ENCODE data around the gene NKIRAS2.

Gene NKIRAS2

GRCh38 chr17:41977991-41978390 lies 41.9 kb upstream of the NKIRAS2 start:
- no peaks in the 10 kb centered on the region for H3K9me3 ChIP-seq (ENCODE audit: control insufficient read depth, insufficient read depth, low read length)
- WGBS (ENCODE audit: insufficient coverage, insufficient read length): no CpG with 5 or more reads among the region's 4 CpGs
- no peak for DNase-seq (ENCODE audit: low read depth, low spot score)
- peaks cover 53% of the 10 kb centered on the region for H3K36me3 ChIP-seq (ENCODE audit: control insufficient read depth, insufficient read depth, low read length)
- H3K27me3 ChIP-seq (ENCODE audit: control insufficient read depth, insufficient read depth, low read length): no peaks in the 10 kb centered on the region
- no peak overlapping the region for H3K4me3 ChIP-seq (ENCODE audit: low read length)
- no peaks in the 10 kb centered on the region for H3K4me1 ChIP-seq (ENCODE audit: control insufficient read depth, insufficient read depth, low read length)
- H3K27ac ChIP-seq (ENCODE audit: low read length): no peak overlapping the region

GRCh38 chr17:41982026-41982760 lies 37.7 kb upstream of the NKIRAS2 start:
- peaks cover 33% of the 10 kb centered on the region; the same call in 1 of the 2 replicates for H3K36me3 ChIP-seq (ENCODE audit: control insufficient read depth, insufficient read depth, low read length)
- WGBS (ENCODE audit: insufficient coverage, insufficient read length): no CpG with 5 or more reads among the region's 14 CpGs
- no peaks in the 10 kb centered on the region for H3K4me1 ChIP-seq (ENCODE audit: control insufficient read depth, insufficient read depth, low read length)

GRCh38 chr17:41984454-41984853 lies 35.4 kb upstream of the NKIRAS2 start:
- Histone ChIP-seq H3K36me3 (ENCODE audit: control insufficient read depth, insufficient read depth, low read length) (peaks cover 35% of the 10 kb centered on the region; the same call in 1 of the 2 replicates), H3K9me3 (ENCODE audit: control insufficient read depth, insufficient read depth, low read length) (no peaks in the 10 kb centered on the region), H3K4me1 (ENCODE audit: control insufficient read depth, insufficient read depth, low read length) (no peaks in the 10 kb centered on the region), H3K4me3 (ENCODE audit: low read length) (no peak overlapping the region), H3K27me3 (ENCODE audit: control insufficient read depth, insufficient read depth, low read length) (no peaks in the 10 kb centered on the region), H3K27ac (ENCODE audit: low read length) (no peak overlapping the region)
- no CpG with 5 or more reads among the region's 8 CpGs for WGBS (ENCODE audit: insufficient coverage, insufficient read length)
- no peak for DNase-seq (ENCODE audit: low read depth, low spot score)

More at GRCh38 chr17:41982026-41982760, 37.7 kb upstream of the NKIRAS2 start:
- no peak overlapping the region for H3K4me3 ChIP-seq (ENCODE audit: low read length)
- H3K9me3 ChIP-seq (ENCODE audit: control insufficient read depth, insufficient read depth, low read length): no peaks in the 10 kb centered on the region
- H3K27me3 ChIP-seq (ENCODE audit: control insufficient read depth, insufficient read depth, low read length): no peaks in the 10 kb centered on the region
- H3K27ac ChIP-seq (ENCODE audit: low read length): no peak overlapping the region
- no peak for DNase-seq (ENCODE audit: low read depth, low spot score)

GRCh38 chr17:41985919-41986318 lies 34.0 kb upstream of the NKIRAS2 start:
- H3K4me3 ChIP-seq (ENCODE audit: low read length): no peak overlapping the region
- no peak for DNase-seq (ENCODE audit: low read depth, low spot score)
- no CpG with 5 or more reads among the region's 8 CpGs for WGBS (ENCODE audit: insufficient coverage, insufficient read length)
- no peaks in the 10 kb centered on the region for H3K9me3 ChIP-seq (ENCODE audit: control insufficient read depth, insufficient read depth, low read length)
- no peak overlapping the region for H3K27ac ChIP-seq (ENCODE audit: low read length)
- H3K4me1 ChIP-seq (ENCODE audit: control insufficient read depth, insufficient read depth, low read length): no peaks in the 10 kb centered on the region
- no peaks in the 10 kb centered on the region for H3K27me3 ChIP-seq (ENCODE audit: control insufficient read depth, insufficient read depth, low read length)
- peaks cover 36% of the 10 kb centered on the region; the same call in 1 of the 2 replicates for H3K36me3 ChIP-seq (ENCODE audit: control insufficient read depth, insufficient read depth, low read length)

GRCh38 chr17:41986634-41987033 lies 33.3 kb upstream of the NKIRAS2 start:
- Histone ChIP-seq H3K9me3 (ENCODE audit: control insufficient read depth, insufficient read depth, low read length) (no peaks in the 10 kb centered on the region), H3K27ac (ENCODE audit: low read length) (no peak overlapping the region), H3K36me3 (ENCODE audit: control insufficient read depth, insufficient read depth, low read length) (peaks cover 34% of the 10 kb centered on the region; the same call in 1 of the 2 replicates), H3K4me3 (ENCODE audit: low read length) (no peak overlapping the region), H3K4me1 (ENCODE audit: control insufficient read depth, insufficient read depth, low read length) (no peaks in the 10 kb centered on the region), H3K27me3 (ENCODE audit: control insufficient read depth, insufficient read depth, low read length) (no peaks in the 10 kb centered on the region)
- no CpG with 5 or more reads among the region's 1 CpG for WGBS (ENCODE audit: insufficient coverage, insufficient read length)
- no peak for DNase-seq (ENCODE audit: low read depth, low spot score)

GRCh38 chr17:41987642-41988041 lies 32.2 kb upstream of the NKIRAS2 start:
- no peaks in the 10 kb centered on the region for H3K4me1 ChIP-seq (ENCODE audit: control insufficient read depth, insufficient read depth, low read length)
- no CpG with 5 or more reads among the region's 3 CpGs for WGBS (ENCODE audit: insufficient coverage, insufficient read length)
- H3K27me3 ChIP-seq (ENCODE audit: control insufficient read depth, insufficient read depth, low read length): no peaks in the 10 kb centered on the region
- no peak overlapping the region for H3K4me3 ChIP-seq (ENCODE audit: low read length)
- no peaks in the 10 kb centered on the region for H3K9me3 ChIP-seq (ENCODE audit: control insufficient read depth, insufficient read depth, low read length)
- H3K27ac ChIP-seq (ENCODE audit: low read length): no peak overlapping the region
- peaks cover 32% of the 10 kb centered on the region; the same call in 1 of the 2 replicates for H3K36me3 ChIP-seq (ENCODE audit: control insufficient read depth, insufficient read depth, low read length)
- no peak for DNase-seq (ENCODE audit: low read depth, low spot score)

GRCh38 chr17:41988418-41988817 lies 31.5 kb upstream of the NKIRAS2 start:
- DNase-seq (ENCODE audit: low read depth, low spot score): no peak
- peaks cover 28% of the 10 kb centered on the region; the same call in 1 of the 2 replicates for H3K36me3 ChIP-seq (ENCODE audit: control insufficient read depth, insufficient read depth, low read length)
- no CpG with 5 or more reads among the region's 2 CpGs for WGBS (ENCODE audit: insufficient coverage, insufficient read length)

GRCh38 chr17:41989702-41990419 lies 30.0 kb upstream of the NKIRAS2 start:
- no peak for DNase-seq (ENCODE audit: low read depth, low spot score)
- H3K36me3 ChIP-seq (ENCODE audit: control insufficient read depth, insufficient read depth, low read length): peaks cover 24% of the 10 kb centered on the region; the same call in 1 of the 2 replicates
- no peak overlapping the region for H3K27ac ChIP-seq (ENCODE audit: low read length)
- no peaks in the 10 kb centered on the region for H3K4me1 ChIP-seq (ENCODE audit: control insufficient read depth, insufficient read depth, low read length)
- H3K4me3 ChIP-seq (ENCODE audit: low read length): no peak overlapping the region
- WGBS (ENCODE audit: insufficient coverage, insufficient read length): no CpG with 5 or more reads among the region's 5 CpGs
- H3K9me3 ChIP-seq (ENCODE audit: control insufficient read depth, insufficient read depth, low read length): no peaks in the 10 kb centered on the region
- no peaks in the 10 kb centered on the region for H3K27me3 ChIP-seq (ENCODE audit: control insufficient read depth, insufficient read depth, low read length)

More at GRCh38 chr17:41988418-41988817, 31.5 kb upstream of the NKIRAS2 start:
- Histone ChIP-seq H3K27ac (ENCODE audit: low read length) (no peak overlapping the region), H3K4me3 (ENCODE audit: low read length) (no peak overlapping the region), H3K27me3 (ENCODE audit: control insufficient read depth, insufficient read depth, low read length) (no peaks in the 10 kb centered on the region), H3K9me3 (ENCODE audit: control insufficient read depth, insufficient read depth, low read length) (no peaks in the 10 kb centered on the region), H3K4me1 (ENCODE audit: control insufficient read depth, insufficient read depth, low read length) (no peaks in the 10 kb centered on the region)

- no peaks in the 10 kb centered on the region for H3K9me3 ChIP-seq (ENCODE audit: control insufficient read depth, insufficient read depth, low read length)
- DNase-seq (ENCODE audit: low read depth, low spot score): no peak
- no peaks in the 10 kb centered on the region for H3K27me3 ChIP-seq (ENCODE audit: control insufficient read depth, insufficient read depth, low read length)
- H3K4me3 ChIP-seq (ENCODE audit: low read length): no peak overlapping the region
- no peaks in the 10 kb centered on the region for H3K4me1 ChIP-seq (ENCODE audit: control insufficient read depth, insufficient read depth, low read length)
- no CpG with 5 or more reads among the region's 3 CpGs for WGBS (ENCODE audit: insufficient coverage, insufficient read length)
- peaks cover 35% of the 10 kb centered on the region; the same call in 1 of the 2 replicates for H3K36me3 ChIP-seq (ENCODE audit: control insufficient read depth, insufficient read depth, low read length)
- no peak overlapping the region for H3K27ac ChIP-seq (ENCODE audit: low read length)
Observed at GRCh38 chr17:41992576-41992975, 27.3 kb upstream of the NKIRAS2 start.

- Histone ChIP-seq H3K4me1 (ENCODE audit: control insufficient read depth, insufficient read depth, low read length) (no peaks in the 10 kb centered on the region), H3K9me3 (ENCODE audit: control insufficient read depth, insufficient read depth, low read length) (no peaks in the 10 kb centered on the region), H3K36me3 (ENCODE audit: control insufficient read depth, insufficient read depth, low read length) (peaks cover 32% of the 10 kb centered on the region; the same call in 1 of the 2 replicates), H3K27me3 (ENCODE audit: control insufficient read depth, insufficient read depth, low read length) (no peaks in the 10 kb centered on the region), H3K4me3 (ENCODE audit: low read length) (no peak overlapping the region), H3K27ac (ENCODE audit: low read length) (no peak overlapping the region)
- no CpG with 5 or more reads among the region's 2 CpGs for WGBS (ENCODE audit: insufficient coverage, insufficient read length)
- DNase-seq (ENCODE audit: low read depth, low spot score): no peak
Observed at GRCh38 chr17:41996855-41997164, 23.1 kb upstream of the NKIRAS2 start.
